ENCODE data around the gene TMEM163.

Gene TMEM163

GRCh38 chr2:134677856-134678756 is 40.7 kb downstream of the TMEM163 start:
- H3K27ac ChIP-seq: no peak overlapping the region
- no peak for TF ChIP-seq CTCF (conservative IDR thresholded peaks at IDR 0.05)

GRCh38 chr2:134676960-134677359 is 41.8 kb downstream of the TMEM163 start:
- TF ChIP-seq CTCF (conservative IDR thresholded peaks at IDR 0.05): no peak
- no peak overlapping the region for H3K27ac ChIP-seq

- H3K27ac ChIP-seq: no peak overlapping the region
- no peak for TF ChIP-seq CTCF (conservative IDR thresholded peaks at IDR 0.05)
These were observed 43.5 kb downstream of the TMEM163 start for GRCh38 chr2:134675314-134675713.

- TF ChIP-seq CTCF (conservative IDR thresholded peaks at IDR 0.05): no peak
- H3K27ac ChIP-seq: no peak overlapping the region
These were observed 44.1 kb downstream of the TMEM163 start for GRCh38 chr2:134674687-134675086.

- no peak overlapping the region for H3K27ac ChIP-seq
- TF ChIP-seq CTCF (conservative IDR thresholded peaks at IDR 0.05): no peak
These were observed 47.3 kb downstream of the TMEM163 start for GRCh38 chr2:134671513-134671912.

DNA sequence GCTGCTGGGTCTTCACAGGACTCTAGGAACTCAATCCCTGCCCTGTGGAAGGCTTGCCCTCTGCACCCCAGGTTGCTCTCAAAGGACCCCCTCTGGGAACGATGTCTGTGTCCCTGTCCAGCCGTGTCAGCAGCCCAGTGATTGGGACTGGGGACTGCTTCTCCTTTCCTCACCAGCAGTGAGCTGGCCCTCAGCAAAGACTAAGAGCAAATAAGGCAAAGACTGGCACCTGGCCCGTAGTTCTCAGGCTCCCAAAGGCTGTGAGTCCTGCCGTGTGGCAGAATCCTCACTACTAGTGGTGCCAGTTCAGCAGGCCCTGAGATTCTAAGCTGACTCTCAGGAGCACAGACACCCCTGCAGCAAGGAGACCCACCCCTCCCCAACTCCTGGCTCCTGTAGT is 47.8 kb downstream of the TMEM163 start:
- H3K27ac ChIP-seq: no peak overlapping the region

More for the DNA sequence above, 47.8 kb downstream of the TMEM163 start:
- no peak for TF ChIP-seq CTCF (conservative IDR thresholded peaks at IDR 0.05)
